Stomach smooth muscle (tissue), 2 donors: ENCODE measurements around the gene COL4A2.
"Not testable (repeated sequence)": the region's sequence is repeated elsewhere in the genome, so short reads cannot be mapped to it uniquely, and the experiment has no call there.

ENCODE experiments used
- H3K27ac ChIP-seq: one replicate; pipeline ENCODE4 v1.7.0; 2013; ENCODE audit warnings: mild to moderate bottlenecking, low read length, inconsistent platforms
- H3K27me3 ChIP-seq, 2 donors: one replicate each; pipeline ENCODE4 v1.7.0; 2013; ENCODE audit warnings: low read length in 2 of 2; ENCODE audit not compliant: insufficient read depth in 2 of 2, control insufficient read depth in 1 of 2
- H3K36me3 ChIP-seq, 2 donors: one replicate each; pipeline ENCODE4 v1.7.0; 2013; ENCODE audit warnings: low read length in 2 of 2; ENCODE audit not compliant: control insufficient read depth in 2 of 2, insufficient read depth in 2 of 2
- H3K4me1 ChIP-seq: one replicate; pipeline ENCODE4 v1.7.0; 2013; ENCODE audit warnings: low read length; ENCODE audit not compliant: control insufficient read depth, insufficient read depth
- H3K4me3 ChIP-seq, 2 donors: one replicate each; pipeline ENCODE4 v1.7.0; 2013; ENCODE audit warnings: low read length in 2 of 2
- H3K9ac ChIP-seq, 2 donors: one replicate each; pipeline ENCODE4 v1.7.0; 2013; ENCODE audit warnings: low read length in 2 of 2, mild to moderate bottlenecking in 1 of 2
- H3K9me3 ChIP-seq, 2 donors: one replicate each; pipeline ENCODE4 v1.7.0; 2013; ENCODE audit warnings: low read length in 2 of 2; ENCODE audit not compliant: control insufficient read depth in 2 of 2
- donor health status: healthy.
- donor health status: Pancreatic carcinoma.

Gene COL4A2

GRCh38 chr13:110486061-110486715, 179.1 kb downstream of the COL4A2 start:
- Histone ChIP-seq H3K4me3 (no peak overlapping the region), H3K9ac (no peak overlapping the region), H3K4me1 (peaks cover 3% of the 10 kb centered on the region), H3K9me3 (no peaks in the 10 kb centered on the region), H3K27me3 (no peaks in the 10 kb centered on the region), H3K36me3 (peaks cover 77 to 81% of the 10 kb centered on the region in 2 donors), H3K27ac (peak overlapping the region; percentile 31)

- not testable (repeated sequence) for H3K27me3 ChIP-seq, H3K4me3 ChIP-seq, H3K4me1 ChIP-seq, H3K9me3 ChIP-seq, H3K9ac ChIP-seq, H3K27ac ChIP-seq
- H3K36me3 ChIP-seq, result peaks cover 79 to 86% of the 10 kb centered on the region in 2 donors
Observed at GRCh38 chr13:110486880-110487279, 179.8 kb downstream of the COL4A2 start.

- H3K9ac ChIP-seq, result no peak overlapping the region
- peaks cover 75 to 83% of the 10 kb centered on the region in 2 donors for H3K36me3 ChIP-seq
- peaks cover 3% of the 10 kb centered on the region for H3K4me1 ChIP-seq
- no peak overlapping the region for H3K4me3 ChIP-seq
- no peaks in the 10 kb centered on the region for H3K27me3 ChIP-seq
- H3K9me3 ChIP-seq, result no peaks in the 10 kb centered on the region
- H3K27ac ChIP-seq, result no peak overlapping the region
Observed at GRCh38 chr13:110490009-110490770, 183.1 kb downstream of the COL4A2 start.

- H3K27ac ChIP-seq, result peak overlapping the region; percentile 31
- H3K9ac ChIP-seq, result no peak overlapping the region
- no peaks in the 10 kb centered on the region for H3K4me1 ChIP-seq
- H3K9me3 ChIP-seq, result no peaks in the 10 kb centered on the region
- no peaks in the 10 kb centered on the region for H3K27me3 ChIP-seq
- H3K36me3 ChIP-seq, result peaks cover 81 to 92% of the 10 kb centered on the region in 2 donors
- H3K4me3 ChIP-seq, result no peak overlapping the region
Observed at GRCh38 chr13:110491869-110492678, 185.0 kb downstream of the COL4A2 start.

GRCh38 chr13:110492679-110493593, 185.9 kb downstream of the COL4A2 start:
- no peak overlapping the region for H3K4me3 ChIP-seq
- peaks cover 83 to 90% of the 10 kb centered on the region in 2 donors for H3K36me3 ChIP-seq
- no peak overlapping the region for H3K9ac ChIP-seq
- no peaks in the 10 kb centered on the region for H3K9me3 ChIP-seq
- H3K27me3 ChIP-seq, result no peaks in the 10 kb centered on the region
- H3K27ac ChIP-seq, result peak overlapping the region; percentile 31
- no peaks in the 10 kb centered on the region for H3K4me1 ChIP-seq

- no peaks in the 10 kb centered on the region for H3K27me3 ChIP-seq
- no peaks in the 10 kb centered on the region for H3K4me1 ChIP-seq
- H3K9ac ChIP-seq, result no peak overlapping the region
- no peak overlapping the region for H3K4me3 ChIP-seq
- H3K27ac ChIP-seq, result peak overlapping the region; percentile 11
- H3K9me3 ChIP-seq, result no peaks in the 10 kb centered on the region
- peaks cover 85 to 91% of the 10 kb centered on the region in 2 donors for H3K36me3 ChIP-seq
Observed at GRCh38 chr13:110493613-110494012, 186.5 kb downstream of the COL4A2 start.

- H3K9me3 ChIP-seq, result no peaks in the 10 kb centered on the region
- H3K9ac ChIP-seq, result no peak overlapping the region
- H3K4me1 ChIP-seq, result no peaks in the 10 kb centered on the region
- H3K36me3 ChIP-seq, result peaks cover 83 to 93% of the 10 kb centered on the region in 2 donors
- no peaks in the 10 kb centered on the region for H3K27me3 ChIP-seq
- no peak overlapping the region for H3K4me3 ChIP-seq
- H3K27ac ChIP-seq, result peak overlapping the region; percentile 18
Observed at GRCh38 chr13:110495376-110495775, 188.3 kb downstream of the COL4A2 start.

GRCh38 chr13:110495881-110496280, 188.8 kb downstream of the COL4A2 start:
- H3K36me3 ChIP-seq, result peaks cover 83 to 93% of the 10 kb centered on the region in 2 donors
- peak overlapping the region; percentile 53 for H3K27ac ChIP-seq
- no peak overlapping the region for H3K4me3 ChIP-seq
- H3K27me3 ChIP-seq, result no peaks in the 10 kb centered on the region
- no peaks in the 10 kb centered on the region for H3K4me1 ChIP-seq
- H3K9me3 ChIP-seq, result no peaks in the 10 kb centered on the region
- no peak overlapping the region for H3K9ac ChIP-seq

- Histone ChIP-seq H3K4me3 (no peak overlapping the region), H3K27ac (peak overlapping the region; percentile 53), H3K9me3 (no peaks in the 10 kb centered on the region), H3K9ac (no peak overlapping the region), H3K27me3 (no peaks in the 10 kb centered on the region), H3K4me1 (no peaks in the 10 kb centered on the region), H3K36me3 (peaks cover 83 to 93% of the 10 kb centered on the region in 2 donors)
Observed at GRCh38 chr13:110496281-110496680, 189.2 kb downstream of the COL4A2 start.

- Histone ChIP-seq H3K4me1 (no peaks in the 10 kb centered on the region), H3K4me3 (no peak overlapping the region), H3K27ac (no peak overlapping the region), H3K27me3 (no peaks in the 10 kb centered on the region), H3K36me3 (peaks cover 81 to 93% of the 10 kb centered on the region in 2 donors), H3K9me3 (no peaks in the 10 kb centered on the region), H3K9ac (no peak overlapping the region)
Observed at GRCh38 chr13:110497003-110497402, 189.9 kb downstream of the COL4A2 start.
